ENCODE results near the gene C1QC.

GRCh38 chr1:22689505-22689904, 46.1 kb downstream of the C1QC start:
- no peak for TF ChIP-seq EZH2 (IDR thresholded peaks at IDR 0.05)
- TF ChIP-seq POLR2AphosphoS5 (IDR thresholded peaks at IDR 0.05; ENCODE audit: borderline replicate concordance, low read depth, low read length), result no peak
- no peak for TF ChIP-seq FOXP2 (optimal IDR thresholded peaks at IDR 0.05; ENCODE audit: control extremely low read depth, extremely low read length, insufficient read depth)

Data from SK-N-MC (cell line).